SH-SY5Y (cell line): Measurements from ENCODE around the gene SMAD9.
A peak's percentile ranks its signal among the peaks of the same experiment; 100 is the strongest.

Source experiments
- GATA2 ChIP-seq: IDR thresholded peaks from 2 replicates; pipeline ENCODE4 v1.6.1; 2011; ENCODE audit warnings: mild to moderate bottlenecking, low read depth, low read length
- GATA3 ChIP-seq: IDR thresholded peaks from 2 replicates; pipeline ENCODE4 v1.6.1; 2011; ENCODE audit warnings: low read depth, mild to moderate bottlenecking, low read length, moderate library complexity

SMAD9 gene

DNA sequence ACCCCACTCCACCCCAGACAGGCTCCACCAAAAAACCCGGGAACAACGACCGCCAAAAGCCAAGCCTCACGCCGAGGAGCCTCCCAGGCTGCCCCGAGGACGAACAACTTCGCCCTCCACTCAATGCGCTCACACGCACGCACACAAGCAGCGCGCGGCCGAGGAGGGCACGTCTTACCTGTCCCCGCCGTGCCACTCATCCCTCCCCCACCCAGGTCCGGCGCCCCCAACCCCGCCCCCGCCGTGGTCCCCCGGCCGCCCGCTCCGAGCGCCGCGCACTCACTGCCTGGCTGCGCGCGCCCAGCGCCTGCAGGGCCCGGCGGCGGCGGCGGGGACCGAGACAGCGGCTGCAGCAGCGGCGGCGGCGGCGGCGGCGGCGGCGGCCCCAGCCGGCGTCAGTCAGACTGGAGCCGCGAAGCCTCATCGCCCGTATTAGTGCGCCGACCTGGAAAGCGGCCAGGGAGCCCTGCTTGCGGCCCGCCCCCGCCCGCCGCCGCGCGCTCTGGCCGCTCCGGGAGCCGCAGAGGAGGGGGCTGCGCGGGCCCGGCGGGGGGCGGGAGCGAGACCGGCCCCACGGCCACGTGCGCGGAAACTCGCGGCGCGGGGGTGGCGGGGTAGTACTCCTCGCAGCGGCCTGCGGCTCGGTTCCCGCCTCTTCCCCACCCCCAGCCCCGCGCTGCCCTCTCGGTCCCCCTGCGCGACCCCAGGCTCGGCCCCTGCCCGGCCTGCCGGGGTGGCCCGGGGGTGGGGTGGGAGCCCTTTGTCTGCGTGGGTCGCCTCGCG is at the start of gene SMAD9:
Gene SMAD9 (minus strand): TSS at position 406 of the 783 bp plus-strand sequence. CDS start 40,549 bp downstream, outside the sequence.
- no peak for TF ChIP-seq GATA3
- no peak for TF ChIP-seq GATA2

DNA sequence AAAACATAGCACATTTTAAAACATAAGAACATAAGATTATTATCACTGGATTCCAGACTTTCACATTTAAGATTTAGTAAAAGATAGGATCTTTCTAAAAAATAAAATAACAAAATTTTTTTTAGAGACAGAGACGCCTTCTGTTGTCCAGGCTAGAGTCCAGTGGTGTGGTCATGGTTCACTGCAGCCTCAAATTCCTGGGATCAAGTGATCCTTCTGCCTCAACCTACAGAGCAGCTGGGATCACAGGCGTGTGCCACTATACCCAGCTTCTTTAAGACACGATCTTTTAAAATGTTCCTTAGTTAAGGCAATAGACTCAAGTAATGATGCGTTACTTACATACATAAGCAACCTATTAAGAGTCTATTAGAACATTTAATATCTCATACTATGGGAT is 46.4 kb upstream of the SMAD9 start:
- TF ChIP-seq GATA2 (no peak), GATA3 (no peak)

DNA sequence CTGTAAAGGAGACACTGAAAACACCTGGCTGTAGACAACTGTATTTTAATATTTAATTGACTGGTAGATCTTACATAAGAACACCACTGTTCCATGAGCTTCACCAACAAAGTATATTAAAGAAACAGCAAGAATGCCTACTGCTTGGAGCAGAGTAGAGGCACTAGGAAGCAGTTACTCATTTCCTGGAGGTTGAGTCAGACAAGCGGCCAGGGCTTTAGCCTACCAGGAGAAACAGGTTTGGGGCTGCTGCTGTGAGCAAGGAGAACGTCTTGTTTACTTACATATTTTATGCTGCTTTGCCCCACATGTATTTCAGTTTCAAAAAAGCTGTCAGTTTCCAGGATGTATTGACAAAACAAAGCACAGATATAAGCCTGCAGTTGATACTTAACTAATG is 45.7 kb upstream of the SMAD9 start:
- no peak for TF ChIP-seq GATA2
- no peak for TF ChIP-seq GATA3

DNA sequence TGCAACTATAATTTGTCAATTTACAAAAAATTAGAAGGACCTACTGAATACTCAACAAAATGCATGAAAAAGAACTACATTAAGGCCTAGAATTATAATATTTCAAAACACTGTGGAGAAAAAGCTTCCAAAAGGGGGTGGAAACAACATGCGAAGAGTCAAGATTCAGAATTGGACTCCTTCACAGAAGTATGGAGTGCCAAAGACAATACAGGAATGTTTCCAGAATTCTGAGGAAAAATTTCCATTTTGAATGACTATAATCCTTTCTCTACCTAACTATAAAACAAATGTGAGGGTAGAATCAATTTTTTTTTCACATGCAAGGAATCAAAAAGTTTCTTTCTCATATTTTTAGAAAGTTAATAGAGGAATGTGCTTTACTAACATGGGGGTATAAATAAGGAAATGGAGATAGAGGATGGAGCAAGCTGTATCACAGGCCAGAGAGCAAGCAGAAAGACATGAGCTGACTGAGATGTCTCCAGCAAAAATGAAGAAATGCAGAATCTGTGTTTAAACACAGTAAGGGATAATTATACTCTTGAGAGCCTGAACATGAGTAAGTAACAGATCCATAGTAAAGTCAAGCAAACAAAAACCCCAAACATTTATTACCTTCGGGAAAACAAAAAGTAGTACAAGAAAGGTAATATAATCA is 39.5 kb upstream of the SMAD9 start:
- TF ChIP-seq GATA2, result no peak

DNA sequence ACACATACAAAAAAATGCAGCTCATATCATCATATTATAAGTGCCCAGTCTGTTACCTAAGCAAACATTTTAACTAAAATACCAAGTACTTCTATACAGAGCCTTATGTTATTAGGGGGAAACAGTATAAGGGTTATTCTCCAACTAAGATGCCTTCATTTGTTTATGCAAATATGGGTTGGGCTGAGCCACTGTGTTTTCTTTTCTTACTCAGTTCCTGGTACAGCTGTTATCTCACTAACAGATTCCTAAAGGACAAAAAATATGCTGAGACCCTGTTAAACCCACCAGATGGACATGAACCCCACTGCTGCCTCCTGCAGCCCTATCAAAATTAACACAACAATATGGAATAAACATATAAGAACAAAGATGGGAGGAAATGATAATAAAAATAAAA is 34.5 kb upstream of the SMAD9 start:
- TF ChIP-seq GATA3, result no peak
- TF ChIP-seq GATA2, result no peak

DNA sequence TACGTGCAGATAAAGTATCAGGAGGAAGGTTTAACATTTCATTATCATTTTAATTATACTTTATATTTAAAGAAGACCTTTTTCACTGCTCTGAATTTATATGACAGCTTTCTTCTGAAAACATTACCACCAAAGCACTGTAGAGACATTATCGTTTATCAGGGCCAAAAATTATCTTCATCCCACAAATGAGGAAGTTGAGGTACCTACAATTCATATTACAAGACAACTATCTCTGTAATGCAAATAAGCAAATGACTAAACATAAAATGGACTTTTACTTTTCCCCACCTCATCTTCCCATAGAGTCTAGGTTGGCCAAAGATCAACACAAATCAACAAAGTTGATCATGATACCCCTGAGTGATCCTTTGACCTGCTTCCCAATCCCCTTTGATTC is 30.9 kb upstream of the SMAD9 start:
- TF ChIP-seq GATA2, result no peak
- TF ChIP-seq GATA3, result no peak

DNA sequence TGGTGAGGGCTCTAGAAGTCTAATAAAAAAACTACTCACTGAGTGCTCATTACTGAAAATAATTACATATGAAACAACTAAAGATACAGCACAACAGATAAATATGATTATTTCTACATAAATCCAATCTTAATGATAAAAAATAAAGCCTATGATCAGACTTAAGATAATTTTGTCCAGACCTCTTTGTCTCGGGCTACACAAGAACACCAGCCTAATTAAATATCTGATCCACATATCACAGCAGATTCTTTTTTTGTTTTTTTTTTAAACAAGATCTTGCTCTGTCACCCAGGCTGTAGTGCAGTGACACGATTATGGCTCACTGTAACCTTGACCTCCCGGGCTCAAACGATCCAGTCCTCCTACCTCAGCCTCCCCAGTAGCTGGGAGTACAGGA is 30.3 kb upstream of the SMAD9 start:
- peak; percentile 21; the same call in 1 of the 2 replicates for TF ChIP-seq GATA3
- no peak for TF ChIP-seq GATA2

DNA sequence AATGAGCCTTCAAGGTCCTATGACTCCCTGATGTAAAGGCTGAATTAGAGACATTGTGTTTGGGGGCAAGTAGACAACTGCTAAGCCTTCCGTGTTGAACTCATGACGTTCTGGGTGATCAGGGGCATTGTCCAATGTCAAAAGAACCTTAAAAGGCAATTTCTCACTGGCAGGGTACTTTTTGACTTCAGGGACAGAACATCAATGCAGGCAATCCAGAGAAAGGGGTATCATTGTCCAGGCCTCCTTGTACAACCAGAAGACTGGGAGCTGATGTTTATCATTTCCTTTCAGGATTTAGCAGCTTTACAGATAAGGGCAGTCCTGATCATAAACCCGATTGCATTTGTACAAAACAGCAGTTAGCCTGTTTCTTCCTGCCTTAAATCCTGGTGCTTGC is 25.0 kb upstream of the SMAD9 start:
- TF ChIP-seq GATA2 (peak; percentile 80), GATA3 (peak; percentile 63)

DNA sequence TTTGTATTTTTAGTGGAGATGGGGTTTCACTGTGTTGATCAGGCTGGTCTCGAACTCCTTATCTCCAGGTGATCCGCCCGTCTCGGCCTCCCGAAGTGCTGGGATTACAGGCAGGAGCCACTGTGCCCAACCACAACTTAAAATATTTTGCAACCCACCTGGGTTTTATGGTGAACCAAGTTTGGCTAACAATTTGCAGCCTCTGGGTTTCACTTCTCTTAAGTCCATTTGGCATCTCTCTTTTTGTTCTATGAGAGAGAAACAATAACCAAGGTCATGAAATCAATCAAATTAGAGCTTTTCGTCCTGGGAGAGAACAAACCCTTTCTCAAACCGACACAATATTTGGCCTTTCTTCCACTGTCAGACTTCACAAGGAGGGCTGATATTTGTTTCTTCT is 5.6 kb upstream of the SMAD9 start:
- TF ChIP-seq GATA3, result no peak
- no peak for TF ChIP-seq GATA2

DNA sequence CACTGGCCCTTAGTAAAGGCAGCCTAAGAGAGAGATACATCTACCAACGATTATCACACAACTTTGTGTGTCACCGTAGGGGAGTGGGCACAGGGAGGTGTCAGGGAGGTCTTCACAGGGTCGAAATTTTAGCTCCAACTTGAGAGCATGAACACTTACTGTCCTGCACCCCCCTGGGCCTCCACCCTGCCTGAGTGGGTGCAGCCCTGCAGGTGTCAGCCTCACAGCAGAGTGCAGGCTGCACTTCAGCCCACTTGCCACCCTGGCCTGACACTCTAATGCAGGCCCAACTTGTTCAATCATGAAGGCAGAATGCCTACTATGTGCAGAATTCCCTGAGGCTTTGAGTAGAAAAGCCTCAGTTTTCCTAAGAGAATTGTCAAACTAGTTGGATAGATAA is 4.0 kb upstream of the SMAD9 start:
- no peak for TF ChIP-seq GATA3
- TF ChIP-seq GATA2, result no peak

DNA sequence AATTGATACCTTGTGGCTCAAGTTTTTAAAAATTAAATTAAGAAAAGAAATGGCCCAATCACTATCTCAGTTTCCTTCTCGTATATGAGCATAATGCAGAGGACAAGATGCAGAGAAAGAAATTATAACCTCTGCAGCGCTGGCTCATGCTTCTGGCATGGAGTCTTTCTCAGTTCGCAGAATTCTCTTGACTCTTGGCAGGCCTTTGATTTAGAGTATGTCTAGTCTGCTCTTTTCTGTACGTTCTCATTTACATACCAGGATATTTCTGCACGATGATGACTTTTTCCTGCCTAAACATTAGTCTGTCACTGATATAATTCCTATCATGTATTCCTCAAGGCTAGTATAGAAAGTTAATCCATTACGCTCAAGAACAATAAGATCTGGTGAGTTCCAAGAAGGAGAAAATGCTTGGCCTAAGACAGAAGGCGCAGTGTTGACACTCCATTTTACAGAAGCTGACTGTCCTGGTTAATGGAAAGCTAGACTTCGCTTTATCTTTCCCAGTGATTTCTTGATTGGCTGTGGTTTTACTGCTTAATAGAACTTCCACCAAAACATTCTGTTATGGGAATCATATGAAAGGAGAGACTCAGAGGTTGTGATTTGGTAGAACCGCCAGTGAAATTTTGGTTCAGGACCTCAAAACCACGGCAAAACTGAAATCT is 1.7 kb upstream of the SMAD9 start:
- no peak for TF ChIP-seq GATA3
- TF ChIP-seq GATA2, result no peak

DNA sequence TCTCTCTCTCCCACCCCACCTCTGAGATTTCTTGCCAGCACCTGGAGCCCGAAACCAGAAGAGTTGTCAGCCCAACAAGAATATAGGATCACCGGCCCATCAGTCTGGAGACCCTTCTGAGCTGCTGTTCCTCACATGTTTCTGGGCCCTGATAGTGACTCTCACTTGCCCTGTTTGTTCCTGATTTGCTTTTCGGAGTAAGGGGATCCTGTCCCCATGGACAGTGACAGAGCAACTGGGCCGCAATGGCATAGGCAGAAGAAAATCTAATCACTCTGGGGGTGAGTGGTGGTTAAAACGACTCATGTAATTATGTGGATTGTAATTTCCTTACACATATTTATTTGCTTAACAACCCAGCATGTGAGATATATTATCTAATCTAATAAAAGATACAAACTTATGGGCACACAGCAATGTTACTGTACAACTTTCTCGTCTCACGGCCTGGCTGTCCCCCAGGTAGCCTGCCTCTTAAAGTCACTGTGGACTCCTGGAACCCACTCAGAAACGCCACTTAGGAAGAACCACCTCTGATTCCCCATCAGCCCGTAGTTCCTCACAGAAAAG is 663 bp upstream of the SMAD9 start:
- no peak for TF ChIP-seq GATA3
- TF ChIP-seq GATA2, result no peak

DNA sequence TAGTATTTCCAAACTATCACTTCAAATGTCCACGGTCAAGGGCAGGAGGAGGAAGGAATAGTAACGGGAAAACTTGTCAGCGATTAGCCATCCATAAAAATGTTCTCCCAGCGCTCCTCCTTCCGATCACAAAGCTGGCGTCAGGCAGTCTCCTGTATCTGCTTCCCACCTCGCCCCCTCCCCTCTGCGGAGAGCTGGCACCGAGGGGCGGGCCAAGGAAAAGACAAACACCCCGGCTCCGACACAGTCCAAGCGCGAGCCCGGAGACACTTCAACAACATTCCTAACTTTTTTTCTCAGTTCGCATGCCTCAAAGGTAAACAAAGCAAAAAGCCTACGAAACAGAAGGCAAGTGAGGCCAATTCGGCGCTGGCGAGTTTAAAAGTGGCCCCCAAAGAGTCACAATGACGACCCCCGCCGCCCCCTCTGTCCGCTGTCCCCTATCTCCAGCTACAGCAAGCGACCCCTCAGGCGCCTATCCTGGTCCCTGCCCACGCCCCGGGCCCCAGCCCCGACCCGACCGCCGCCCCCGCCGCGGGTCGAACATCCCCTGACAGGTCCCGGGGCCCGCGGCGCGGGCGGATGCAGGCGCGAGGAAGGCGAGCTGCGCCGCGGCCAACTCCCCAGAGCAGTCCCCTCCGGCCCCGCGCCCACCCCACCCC is 736 bp downstream of the SMAD9 start:
- TF ChIP-seq GATA2 (no peak), GATA3 (no peak)
